PC-3 (cell line): Measurements from ENCODE around the gene VSTM2L. TPM values are rescaled to one million over a fixed set of nuclear protein-coding genes. Genes with fewer than 3 reads are reported as not detected.

ENCODE experiments used
- ATAC-seq: fragments of 200-7000 bp; cut with Tn5 transposase; 2 replicates; pipeline ENCODE4 v1.9.1; 2020; ENCODE audit warnings: mild to moderate bottlenecking, moderate library complexity
- BruUV-seq: library from RNA; stranded (reverse); fragments of 400-500 nt; replicated peaks from 2 replicates; lab custom pipeline; 2021; lab: Mats Ljungman, UMichigan
- CTCF ChIA-PET: fragments of 300-600 bp; sonication (Branson Sonifier 250); formaldehyde crosslinking; loops from one replicate; lab custom pipeline; 2022; ENCODE audit warnings: antibody characterized with exemption; lab: Charles Lee
- POLR2A ChIA-PET: fragments of 300-600 bp; sonication (Branson Sonifier 250); formaldehyde crosslinking; loops from one replicate; lab custom pipeline; 2022; ENCODE audit warnings: antibody characterized with exemption; ENCODE audit not compliant: unreplicated experiment; lab: Charles Lee
- DNase-seq: peaks from one replicate; pipeline ENCODE4 v3.0.0-alpha.2; 2015
- H2AFZ ChIP-seq: fragments of 300-600 bp; sonication (generic); 2 replicates; pipeline ENCODE4 v1.6.0; 2016; ENCODE audit warnings: antibody characterized with exemption, low read length
- H3F3A ChIP-seq: fragments of 300-600 bp; sonication (generic); one replicate; pipeline ENCODE4 v1.6.0; 2017; ENCODE audit warnings: antibody characterized with exemption, low read length, control low read depth, mild to moderate bottlenecking; ENCODE audit not compliant: unreplicated experiment
- H3K27ac ChIP-seq: fragments of 300-600 bp; sonication (generic); 2 replicates; pipeline ENCODE4 v1.5.1; 2016; ENCODE audit warnings: mild to moderate bottlenecking, low read length
- H3K27me3 ChIP-seq: fragments of 300-600 bp; sonication (generic); 2 replicates; pipeline ENCODE4 v1.6.1; 2016; ENCODE audit warnings: low read length, mixed read lengths
- H3K36me3 ChIP-seq: fragments of 300-600 bp; sonication (generic); 2 replicates; pipeline ENCODE4 v1.6.1; 2016; ENCODE audit warnings: low read depth, mixed run types, low read length, mixed read lengths
- H3K4me1 ChIP-seq: fragments of 300-600 bp; sonication (generic); 2 replicates; pipeline ENCODE4 v1.5.1; 2016; ENCODE audit warnings: low read length; ENCODE audit not compliant: insufficient read depth
- H3K4me2 ChIP-seq: fragments of 300-600 bp; sonication (generic); 2 replicates; pipeline ENCODE4 v1.6.0; 2016; ENCODE audit warnings: low read length
- H3K4me3 ChIP-seq: fragments of 300-600 bp; sonication (generic); 2 replicates; pipeline ENCODE4 v1.5.1; 2016; ENCODE audit warnings: mild to moderate bottlenecking, low read length, mixed read lengths
- H3K79me2 ChIP-seq: fragments of 300-600 bp; sonication (generic); 2 replicates; pipeline ENCODE4 v1.6.1; 2017; ENCODE audit warnings: low read length, mixed read lengths
- H3K9ac ChIP-seq: fragments of 300-600 bp; sonication (generic); 2 replicates; pipeline ENCODE4 v1.6.0; 2016; ENCODE audit warnings: mild to moderate bottlenecking, low read length
- H3K9me2 ChIP-seq: fragments of 300-600 bp; sonication (generic); replicated peaks from 2 replicates; pipeline ENCODE4 v1.6.1; 2016; ENCODE audit warnings: mixed run types, low read length, mixed read lengths
- H3K9me3 ChIP-seq: fragments of 300-600 bp; sonication (generic); 2 replicates; pipeline ENCODE4 v1.6.1; 2016; ENCODE audit warnings: low read length, mixed read lengths
- H4K20me1 ChIP-seq: fragments of 300-600 bp; sonication (generic); 2 replicates; pipeline ENCODE4 v1.6.1; 2016; ENCODE audit warnings: low read length, mixed read lengths
- EZH2 ChIP-seq: fragments of 300-600 bp; sonication (generic); IDR thresholded peaks from one replicate; pipeline ENCODE4 v1.6.1; 2017; ENCODE audit warnings: antibody characterized with exemption, mild to moderate bottlenecking, low read length; ENCODE audit not compliant: unreplicated experiment
- EZH2phosphoT487 ChIP-seq: fragments of 300-600 bp; sonication (generic); IDR thresholded peaks from 2 replicates; pipeline ENCODE4 v1.6.1; 2018; ENCODE audit warnings: mild to moderate bottlenecking, antibody characterized with exemption, low read length, borderline replicate concordance
- intact Hi-C: fragments of 100-400 bp; cut with micrococcal nuclease; formaldehyde crosslinking; loops from 2 replicates; pipeline ENCODE4 v1.9.0; 2023
- total RNA-seq: library from RNA; depleted of rRNA; stranded (reverse); fragments of >200 nt; gene quantifications from 2 replicates; pipeline ENCODE4 v1.2.3, GENCODE V29; 2014
- TF ChIP-seq, protein P1 (sequence below): fragments of 300-600 bp; sonication (generic); conservative IDR thresholded peaks from 2 replicates; pipeline ENCODE4 v1.5.1; 2017; ENCODE audit warnings: antibody characterized with exemption, low read depth, mild to moderate bottlenecking, low read length

The VSTM2L gene
- total RNA-seq, 1 experiment from 2014 or later = 45.8 TPM

DNA sequence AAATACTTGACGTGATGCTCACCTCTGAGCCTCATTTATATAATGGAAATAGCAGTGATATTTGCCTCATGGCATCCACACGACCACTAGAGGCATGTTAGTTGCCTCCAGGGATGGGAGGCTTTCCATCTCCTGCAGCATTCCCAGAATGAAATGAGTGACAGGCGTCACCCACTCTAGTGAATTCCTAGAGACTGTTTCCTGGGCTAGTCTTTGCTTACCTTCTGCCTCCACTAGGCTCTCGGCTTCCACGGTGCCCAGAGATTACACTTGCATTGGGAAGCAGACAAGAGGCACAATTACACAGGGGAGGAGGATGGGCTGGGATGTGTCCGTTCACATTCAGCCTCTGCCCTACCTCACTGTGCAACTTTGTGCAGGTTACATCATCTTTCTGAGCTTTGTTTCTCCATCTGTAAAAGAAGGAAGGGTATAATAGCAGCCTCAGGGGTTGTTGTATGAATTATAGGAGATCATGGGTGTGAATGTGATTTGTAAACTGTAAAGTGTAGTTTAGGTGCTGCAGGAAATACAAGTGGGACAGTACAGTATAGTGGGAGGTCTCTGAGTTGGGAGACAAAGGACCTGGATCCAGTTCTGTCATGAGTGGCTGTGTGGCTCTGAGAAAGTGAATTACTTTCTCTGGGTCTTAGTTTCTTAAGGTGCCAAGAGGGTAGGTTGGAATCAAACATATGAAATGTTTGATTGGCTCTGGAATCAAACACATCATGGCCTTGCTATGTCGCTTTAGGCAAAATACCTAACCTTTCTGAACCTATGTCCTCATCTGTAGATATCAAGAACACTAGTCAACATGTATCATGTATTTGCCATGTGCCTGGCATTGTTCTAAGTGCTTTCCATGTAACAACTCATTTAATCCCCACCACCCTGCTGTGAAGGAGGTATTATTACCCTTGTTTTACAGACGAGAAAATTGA, 3.6 kb upstream of the VSTM2L start:
- Histone ChIP-seq H3K4me1 (no peaks in the 10 kb centered on the region), H3K9ac (no peak overlapping the region), H3K79me2 (peaks cover 10% of the 10 kb centered on the region; the same call in 1 of the 2 replicates), H3K36me3 (no peaks in the 10 kb centered on the region), H4K20me1 (no peaks in the 10 kb centered on the region), H2AFZ (no peak overlapping the region), H3K27ac (no peak overlapping the region), H3K4me2 (no peak overlapping the region), H3K27me3 (no peaks in the 10 kb centered on the region), H3F3A (no peaks in the 10 kb centered on the region), H3K9me3 (no peaks in the 10 kb centered on the region), H3K4me3 (no peak overlapping the region), H3K9me2 (no peaks in the 10 kb centered on the region)
- CTCF ChIA-PET = no interaction called here
- ATAC-seq = no peak
- POLR2A ChIA-PET = no interaction called here
- BruUV-seq = no TSS peak
- TF ChIP-seq, protein P1, sequence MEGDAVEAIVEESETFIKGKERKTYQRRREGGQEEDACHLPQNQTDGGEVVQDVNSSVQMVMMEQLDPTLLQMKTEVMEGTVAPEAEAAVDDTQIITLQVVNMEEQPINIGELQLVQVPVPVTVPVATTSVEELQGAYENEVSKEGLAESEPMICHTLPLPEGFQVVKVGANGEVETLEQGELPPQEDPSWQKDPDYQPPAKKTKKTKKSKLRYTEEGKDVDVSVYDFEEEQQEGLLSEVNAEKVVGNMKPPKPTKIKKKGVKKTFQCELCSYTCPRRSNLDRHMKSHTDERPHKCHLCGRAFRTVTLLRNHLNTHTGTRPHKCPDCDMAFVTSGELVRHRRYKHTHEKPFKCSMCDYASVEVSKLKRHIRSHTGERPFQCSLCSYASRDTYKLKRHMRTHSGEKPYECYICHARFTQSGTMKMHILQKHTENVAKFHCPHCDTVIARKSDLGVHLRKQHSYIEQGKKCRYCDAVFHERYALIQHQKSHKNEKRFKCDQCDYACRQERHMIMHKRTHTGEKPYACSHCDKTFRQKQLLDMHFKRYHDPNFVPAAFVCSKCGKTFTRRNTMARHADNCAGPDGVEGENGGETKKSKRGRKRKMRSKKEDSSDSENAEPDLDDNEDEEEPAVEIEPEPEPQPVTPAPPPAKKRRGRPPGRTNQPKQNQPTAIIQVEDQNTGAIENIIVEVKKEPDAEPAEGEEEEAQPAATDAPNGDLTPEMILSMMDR = no peak
- TF ChIP-seq EZH2 (no peak), EZH2phosphoT487 (no peak)
- intact Hi-C loops = loop anchor here (5.0 kb wide), 1 partner anchor 58 kb away; no protein-coding TSS in a partner anchor
- DNase-seq = no peak

DNA sequence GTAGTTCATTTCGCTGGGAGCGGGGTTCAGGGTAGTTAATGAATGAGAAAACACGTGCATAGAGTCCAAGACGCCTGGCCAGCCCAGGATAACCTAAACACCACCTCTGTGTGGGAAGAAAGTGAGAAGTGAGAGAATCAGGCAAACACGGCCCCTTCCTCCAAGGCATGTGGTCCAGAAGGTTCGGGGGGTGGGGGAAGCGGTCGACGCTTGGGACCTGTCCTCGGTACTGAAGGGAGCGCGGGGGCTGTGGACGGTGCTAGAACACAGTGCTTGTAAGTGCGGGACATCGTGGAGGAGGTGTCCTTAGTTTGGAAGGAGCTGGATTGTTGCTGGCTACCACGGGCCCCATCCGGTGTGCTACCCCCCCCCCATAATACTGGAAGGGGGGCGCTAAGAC, 1.7 kb upstream of the VSTM2L start:
- no peak overlapping the region for H3K9ac ChIP-seq
- no peaks in the 10 kb centered on the region for H4K20me1 ChIP-seq
- no peaks in the 10 kb centered on the region for H3K27me3 ChIP-seq
- no peak overlapping the region for H3K4me2 ChIP-seq
- H3K9me3 ChIP-seq = no peaks in the 10 kb centered on the region
- H3K79me2 ChIP-seq = peaks cover 23% of the 10 kb centered on the region
- intact Hi-C loops = loop anchor here (5.0 kb wide), 1 partner anchor 56 kb away; no protein-coding TSS in a partner anchor
- H2AFZ ChIP-seq = no peak overlapping the region
- H3K4me3 ChIP-seq = no peak overlapping the region
- BruUV-seq = no TSS peak
- no peaks in the 10 kb centered on the region for H3K4me1 ChIP-seq
- TF ChIP-seq EZH2 (no peak), EZH2phosphoT487 (no peak)
- TF ChIP-seq, protein P1 = no peak
- ATAC-seq (no peak), DNase-seq (no peak)
- no peak overlapping the region for H3K27ac ChIP-seq
- H3F3A ChIP-seq = no peaks in the 10 kb centered on the region
- ChIA-PET POLR2A (no interaction called here), CTCF (interaction anchor here (1.1 kb wide), 1 partner anchor 92 kb away, joined by 4 read pairs; no protein-coding TSS in a partner anchor)
- H3K36me3 ChIP-seq = no peaks in the 10 kb centered on the region
- H3K9me2 ChIP-seq = no peaks in the 10 kb centered on the region
